Measurements from ENCODE around the gene CDCA7.
"Not testable (repeated sequence)": the region's sequence is repeated elsewhere in the genome, so short reads cannot be mapped to it uniquely, and the experiment has no call there.

Gene CDCA7

GRCh38 chr2:173354582-173355131 is at the start of gene CDCA7:
Gene CDCA7 (plus strand): TSS chr2:173354872. CDS start chr2:173354964, 92 bp downstream.
- peak; percentile 12 for DNase-seq (ENCODE audit: low read depth)

- DNase-seq (ENCODE audit: low read depth): no peak
Measured at GRCh38 chr2:173305303-173305702, 49.4 kb upstream of the CDCA7 start.

- DNase-seq (ENCODE audit: low read depth): no peak
Measured at GRCh38 chr2:173307293-173307692, 47.4 kb upstream of the CDCA7 start.

- not testable (repeated sequence) for DNase-seq (ENCODE audit: low read depth)
Measured at GRCh38 chr2:173309370-173309769, 45.3 kb upstream of the CDCA7 start.

- no peak for DNase-seq (ENCODE audit: low read depth)
Measured at GRCh38 chr2:173311844-173312606, 42.6 kb upstream of the CDCA7 start.

- DNase-seq (ENCODE audit: low read depth): no peak
Measured at GRCh38 chr2:173323371-173323770, 31.3 kb upstream of the CDCA7 start.

GRCh38 chr2:173326806-173327205 is 27.9 kb upstream of the CDCA7 start:
- DNase-seq (ENCODE audit: low read depth): no peak

GRCh38 chr2:173327421-173327820 is 27.3 kb upstream of the CDCA7 start:
- DNase-seq (ENCODE audit: low read depth): no peak

GRCh38 chr2:173333003-173333402 is 21.7 kb upstream of the CDCA7 start:
- DNase-seq (ENCODE audit: low read depth): not testable (repeated sequence)

- DNase-seq (ENCODE audit: low read depth): no peak
Measured at GRCh38 chr2:173339807-173340206, 14.9 kb upstream of the CDCA7 start.

GRCh38 chr2:173343921-173344320 is 10.8 kb upstream of the CDCA7 start:
- no peak for DNase-seq (ENCODE audit: low read depth)

GRCh38 chr2:173346035-173346434 is 8.6 kb upstream of the CDCA7 start:
- DNase-seq (ENCODE audit: low read depth): no peak

GRCh38 chr2:173347305-173348168 is 7.1 kb upstream of the CDCA7 start:
- DNase-seq (ENCODE audit: low read depth): no peak

GRCh38 chr2:173349287-173349686 is 5.4 kb upstream of the CDCA7 start:
- DNase-seq (ENCODE audit: low read depth): no peak

GRCh38 chr2:173350383-173350782 is 4.3 kb upstream of the CDCA7 start:
- DNase-seq (ENCODE audit: low read depth): no peak

GRCh38 chr2:173351879-173352278 is 2.8 kb upstream of the CDCA7 start:
- no peak for DNase-seq (ENCODE audit: low read depth)

GRCh38 chr2:173353556-173353955 is 1.1 kb upstream of the CDCA7 start:
- no peak for DNase-seq (ENCODE audit: low read depth)

- no peak for DNase-seq (ENCODE audit: low read depth)
Measured at GRCh38 chr2:173354073-173354581, 545 bp upstream of the CDCA7 start.

GRCh38 chr2:173355132-173355865 is 627 bp downstream of the CDCA7 start:
- DNase-seq (ENCODE audit: low read depth): no peak

- no peak for DNase-seq (ENCODE audit: low read depth)
Measured at GRCh38 chr2:173355866-173356508, 1.3 kb downstream of the CDCA7 start.

GRCh38 chr2:173357346-173357745 is 2.7 kb downstream of the CDCA7 start:
- no peak for DNase-seq (ENCODE audit: low read depth)
